T-helper 1 cell treated with Interleukin-12 subunit alpha and Interleukin-12 subunit beta and Interleukin-4 antibody, amounts not matched to agents 30 ng/mL and 1 ng/mL, for 36 hours (primary cell): ENCODE data around the gene SDHAF2. TPM values are rescaled to one million over a fixed set of nuclear protein-coding genes. Genes with fewer than 3 reads are reported as not detected.
"Not testable (repeated sequence)": the region's sequence is repeated elsewhere in the genome, so short reads cannot be mapped to it uniquely, and the experiment has no call there.

Source experiments
- intact Hi-C: fragments of 100-400 bp; cut with micrococcal nuclease; formaldehyde crosslinking; loops from one replicate; pipeline ENCODE4 v1.15.1; 2024
- total RNA-seq: library from RNA; stranded (reverse); gene quantifications from 2 replicates; pipeline ENCODE4 v1.2.3, GENCODE V29; 2022

SDHAF2 gene
- total RNA-seq, 1 donor from 2014 or later: 53.0 TPM

DNA sequence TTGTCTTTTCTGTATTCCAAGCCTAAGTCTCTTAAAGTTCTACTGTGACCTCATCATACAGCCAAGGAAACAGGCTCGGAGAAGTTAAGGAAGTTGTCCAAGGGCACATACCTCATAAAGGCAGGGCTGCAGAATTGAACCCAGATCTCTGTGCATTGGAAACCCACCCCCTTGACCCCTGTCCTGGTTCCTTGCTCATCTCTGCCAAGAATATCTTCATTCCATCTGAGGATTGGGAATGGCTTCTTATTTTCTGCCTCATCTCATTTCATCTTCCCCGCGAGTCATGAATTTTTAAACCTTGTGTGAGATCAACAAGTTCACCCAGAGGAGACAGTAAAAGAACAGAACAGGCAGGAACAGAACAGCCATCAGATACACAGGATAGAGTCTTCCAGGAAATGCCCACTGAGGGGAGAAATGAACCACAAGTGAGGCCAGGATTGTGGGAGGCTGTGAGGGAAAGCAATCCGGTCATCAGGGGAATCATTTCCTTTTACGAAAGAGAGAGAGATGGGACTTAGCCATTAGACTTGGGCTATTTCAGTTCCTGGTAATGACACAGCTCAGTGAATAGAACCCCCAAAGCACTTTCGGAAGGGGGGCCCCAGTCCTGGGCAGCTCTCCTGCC, 44.2 kb downstream of the SDHAF2 start:
- intact Hi-C loops: no loop called here

DNA sequence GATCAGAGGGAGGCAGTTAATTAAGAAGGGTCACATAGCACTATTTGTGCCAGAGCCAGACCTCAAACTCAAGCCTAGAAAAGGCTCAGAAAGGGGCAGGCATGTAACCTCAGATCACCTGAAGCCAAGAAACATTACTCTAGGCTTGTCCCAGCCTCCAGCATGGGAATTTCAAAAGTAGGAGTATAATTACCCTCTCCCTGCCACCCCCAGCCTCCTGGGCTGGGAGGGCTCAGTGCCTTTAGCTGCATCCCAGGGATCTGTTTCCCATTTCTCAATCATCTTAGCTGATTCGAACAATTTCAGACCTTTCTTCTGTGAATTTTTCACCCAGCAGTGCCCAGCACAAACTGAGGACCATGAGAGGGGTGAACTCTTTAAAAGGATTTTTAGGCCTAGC, 45.5 kb downstream of the SDHAF2 start:
- intact Hi-C loops: no loop called here

DNA sequence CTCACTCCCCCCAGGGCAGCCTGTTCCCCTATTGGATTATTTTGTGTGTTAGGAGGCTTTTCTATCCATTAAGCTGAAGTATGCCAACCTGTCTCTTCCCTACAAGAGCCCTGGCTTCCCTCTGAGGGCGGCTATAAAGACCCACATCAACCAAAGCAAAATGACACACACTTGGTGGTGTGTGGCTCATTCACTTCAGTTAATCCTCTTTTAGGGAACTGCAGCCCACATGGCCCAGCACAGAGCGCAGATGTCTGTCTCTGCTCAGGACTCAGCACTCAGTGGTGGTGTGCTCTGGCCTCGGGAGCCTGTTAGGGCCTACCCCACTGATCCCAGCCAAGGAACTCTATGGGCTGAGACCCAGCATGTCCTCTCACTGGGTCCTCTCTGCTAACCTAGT, 46.4 kb downstream of the SDHAF2 start:
- intact Hi-C loops: loop anchor here (2.0 kb wide), 1 partner anchor 162 kb away; no protein-coding TSS in a partner anchor

DNA sequence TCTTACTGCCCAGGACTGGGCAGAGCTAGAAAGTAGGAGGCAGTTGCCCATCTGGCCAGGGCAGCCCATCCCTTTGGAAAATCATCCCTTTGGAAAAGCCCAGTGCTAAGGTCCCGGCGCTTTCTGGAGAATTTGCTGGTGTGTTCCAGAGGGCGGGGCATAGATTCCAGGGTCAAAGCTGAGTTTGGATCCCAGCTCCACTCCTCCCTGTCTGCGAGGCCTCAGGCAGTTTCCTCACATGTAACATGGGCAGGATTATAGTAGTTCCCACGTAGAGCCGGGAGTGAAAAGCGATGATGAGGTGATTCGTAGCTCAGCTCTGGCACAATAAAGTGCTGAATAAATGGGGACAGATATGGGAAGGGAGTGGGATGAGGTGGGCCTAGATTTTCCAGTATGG, 47.2 kb downstream of the SDHAF2 start:
- intact Hi-C loops: loop anchor here (1.0 to 2.0 kb wide), 3 partner anchors 40 to 162 kb away; no protein-coding TSS in a partner anchor

DNA sequence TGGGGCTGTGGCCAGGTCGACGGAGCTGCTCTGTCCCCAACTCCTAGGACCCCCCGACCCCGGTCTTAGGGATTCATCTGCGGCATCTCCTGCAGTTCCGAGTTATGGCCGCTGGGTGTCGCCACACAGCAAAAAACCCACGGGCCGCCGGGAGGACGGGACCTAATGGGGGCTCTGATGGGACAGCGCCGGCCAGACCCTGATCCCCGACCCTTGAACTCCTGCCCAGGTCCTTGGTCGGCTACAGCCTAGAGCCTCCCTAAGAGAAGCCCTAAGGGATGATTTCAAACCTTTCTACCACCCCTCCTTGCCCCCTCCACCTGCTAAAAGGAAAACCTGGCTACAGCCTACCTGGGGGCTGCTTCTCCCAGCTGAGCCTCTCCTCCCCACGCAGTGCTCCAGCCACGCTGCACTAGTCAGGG, 47.8 kb downstream of the SDHAF2 start:
- intact Hi-C loops: loop anchor here (1.0 to 2.0 kb wide), 3 partner anchors 40 to 161 kb away; no protein-coding TSS in a partner anchor

DNA sequence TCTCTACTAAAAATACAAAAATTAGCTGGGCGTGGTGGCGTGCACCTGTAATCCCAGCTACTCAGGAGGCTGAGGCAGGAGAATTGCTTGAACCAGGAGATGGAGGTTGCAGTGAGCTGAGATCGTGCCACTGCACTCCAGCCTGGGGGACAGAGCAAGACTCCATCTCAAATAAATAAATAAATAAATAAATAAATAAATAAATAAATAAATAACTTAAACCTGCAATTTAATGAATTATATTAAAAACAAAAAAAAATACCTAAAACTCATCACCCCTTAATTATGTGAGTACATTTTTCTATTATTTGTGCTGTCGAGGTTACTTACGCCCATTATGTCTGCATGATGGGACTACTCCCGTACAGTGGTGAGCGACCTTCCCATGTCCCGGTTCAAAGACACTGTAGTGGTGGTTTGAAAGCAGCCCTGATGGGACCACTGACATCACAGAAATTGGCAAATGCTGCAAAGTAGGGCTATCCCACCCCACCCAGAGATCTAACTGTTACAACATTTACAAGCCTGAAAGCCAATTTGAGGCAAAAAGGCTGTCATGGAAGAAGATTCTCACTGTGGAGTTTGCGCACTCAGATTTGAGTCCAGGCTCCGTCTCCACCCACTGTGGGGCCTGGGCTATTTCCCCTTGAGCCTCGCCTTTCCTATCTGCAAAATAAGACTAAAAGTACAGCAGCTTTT, 49.6 kb downstream of the SDHAF2 start:
- intact Hi-C loops: not testable (repeated sequence)

DNA sequence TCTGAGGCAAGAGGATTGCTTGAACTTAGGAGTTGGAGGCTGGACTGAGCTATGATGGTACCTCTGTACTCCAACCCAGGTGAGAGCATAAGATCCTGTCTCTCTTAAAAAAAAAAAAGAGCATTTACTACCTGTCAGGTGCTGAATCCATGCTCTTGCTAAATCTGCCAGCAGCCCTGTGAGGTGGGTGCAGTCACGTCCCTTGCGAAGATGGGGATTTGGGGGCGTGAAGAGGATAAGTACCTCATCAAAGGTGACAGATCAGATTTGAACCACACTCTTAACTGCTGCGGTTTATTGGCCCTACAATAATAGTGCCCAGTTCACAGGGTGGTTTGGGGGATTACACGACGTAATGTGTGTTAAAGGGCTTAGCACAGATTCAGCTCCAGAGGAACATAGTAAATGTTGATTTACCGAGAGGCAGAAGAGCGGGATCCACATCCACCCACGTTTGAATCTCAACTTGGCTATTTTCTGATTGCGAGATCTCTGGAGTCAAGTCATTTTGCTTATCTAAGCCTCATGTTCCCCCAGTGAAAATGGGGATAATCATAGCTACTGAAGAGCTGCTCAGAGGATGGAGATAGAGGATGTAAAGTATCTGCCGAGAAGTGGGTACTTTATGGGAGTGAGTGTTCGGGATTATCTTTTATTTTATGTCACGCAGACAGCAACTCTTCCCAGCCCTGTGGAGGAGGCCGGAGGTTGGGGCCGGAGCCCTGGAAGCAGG, 50.5 kb downstream of the SDHAF2 start:
- intact Hi-C loops: no loop called here

DNA sequence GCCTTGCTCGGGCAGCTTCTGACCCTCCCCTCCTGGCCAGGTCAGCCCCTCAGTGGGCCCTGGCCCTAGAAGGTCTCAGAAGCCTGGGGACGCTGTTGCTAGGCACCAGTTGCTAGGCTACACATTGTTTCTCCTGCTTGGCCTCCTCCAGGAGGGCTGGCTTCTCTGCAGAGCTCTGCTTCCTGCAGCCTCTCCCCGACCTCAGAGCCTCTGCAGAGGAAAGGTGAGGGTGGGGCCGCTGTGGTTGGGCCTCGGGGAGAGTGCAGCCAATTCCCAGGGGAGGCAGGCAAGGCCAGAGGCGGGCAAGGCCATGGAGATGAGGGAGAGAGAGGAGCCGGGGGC, 51.0 kb downstream of the SDHAF2 start:
- intact Hi-C loops: no loop called here

DNA sequence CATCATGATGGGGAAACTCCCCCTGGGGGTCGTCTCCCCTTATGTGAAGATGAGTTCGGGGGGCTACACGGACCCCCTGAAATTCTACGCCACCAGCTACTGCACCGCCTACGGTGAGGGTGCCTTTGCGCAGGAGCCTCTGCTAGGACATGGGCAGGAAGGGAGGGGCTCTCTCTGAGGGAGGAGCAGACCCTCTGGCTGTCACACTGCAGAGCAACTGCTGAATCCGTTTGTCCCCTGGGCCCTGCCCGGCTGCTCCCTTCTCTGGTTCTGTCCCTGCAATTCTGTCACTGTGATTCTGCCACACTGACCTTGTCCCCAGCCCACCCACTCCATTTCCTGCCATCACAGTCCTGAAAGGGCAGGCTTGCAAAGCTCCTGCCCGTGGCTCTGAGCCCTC, 51.9 kb downstream of the SDHAF2 start:
- intact Hi-C loops: no loop called here

DNA sequence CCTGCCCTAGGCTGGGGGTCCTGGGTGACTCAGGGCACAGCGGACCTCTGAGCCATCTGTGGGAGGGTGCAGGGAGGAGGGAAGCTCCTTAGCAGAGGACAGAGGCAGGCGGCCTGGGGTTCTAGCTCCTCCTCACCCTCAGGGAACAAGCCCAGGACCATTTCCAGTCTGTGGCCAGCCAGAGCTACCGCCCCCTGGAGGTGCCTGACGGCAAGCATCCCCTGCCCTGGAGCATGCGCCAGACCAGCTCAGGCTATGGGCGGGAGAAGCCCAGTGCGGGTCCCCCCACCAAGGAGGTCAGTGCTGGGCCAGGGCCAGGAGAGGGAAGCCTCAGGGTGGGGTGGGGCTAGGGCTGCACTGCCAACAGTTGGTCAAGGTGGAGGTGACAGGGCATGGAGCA, 52.6 kb downstream of the SDHAF2 start:
- intact Hi-C loops: no loop called here

DNA sequence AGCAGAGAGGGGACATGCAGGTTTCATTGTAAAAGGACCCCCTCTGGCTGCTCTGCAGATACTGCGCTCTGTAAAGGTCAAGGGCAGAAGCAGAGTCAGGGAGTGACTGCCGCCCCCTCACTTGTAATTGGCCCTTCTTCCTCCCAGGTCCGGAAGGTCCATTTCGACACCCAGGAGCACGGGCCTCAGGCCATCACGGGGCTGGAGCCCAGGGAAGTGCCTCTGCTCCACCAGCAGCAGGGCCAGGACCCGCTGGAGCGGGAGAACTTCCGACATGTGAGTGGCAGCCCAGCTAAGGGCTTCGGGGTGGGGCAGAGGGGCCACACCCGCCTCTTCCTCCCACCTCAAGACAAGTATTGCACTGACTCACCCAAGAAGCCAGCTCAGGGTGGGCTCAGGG, 54.6 kb downstream of the SDHAF2 start:
- intact Hi-C loops: no loop called here

DNA sequence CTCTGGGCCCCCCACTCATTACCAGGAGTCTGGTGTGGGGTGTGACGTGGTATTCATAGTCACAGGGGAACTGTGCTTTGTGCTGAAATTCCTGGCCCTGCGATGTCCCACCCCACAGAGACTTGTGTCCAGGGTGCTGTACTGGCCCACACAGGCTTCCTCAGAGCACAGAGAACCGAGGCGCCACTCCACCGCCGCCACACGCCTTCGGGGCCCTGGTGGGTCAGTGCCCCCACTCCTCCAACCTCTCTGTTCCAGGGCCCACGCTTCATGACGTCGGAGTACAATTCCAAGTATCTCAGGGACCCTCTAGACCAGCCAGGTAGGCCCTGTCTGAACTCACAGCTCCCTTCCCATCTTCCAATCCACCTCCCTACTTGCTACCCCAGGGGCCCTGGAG, 55.2 kb downstream of the SDHAF2 start:
- intact Hi-C loops: no loop called here

DNA sequence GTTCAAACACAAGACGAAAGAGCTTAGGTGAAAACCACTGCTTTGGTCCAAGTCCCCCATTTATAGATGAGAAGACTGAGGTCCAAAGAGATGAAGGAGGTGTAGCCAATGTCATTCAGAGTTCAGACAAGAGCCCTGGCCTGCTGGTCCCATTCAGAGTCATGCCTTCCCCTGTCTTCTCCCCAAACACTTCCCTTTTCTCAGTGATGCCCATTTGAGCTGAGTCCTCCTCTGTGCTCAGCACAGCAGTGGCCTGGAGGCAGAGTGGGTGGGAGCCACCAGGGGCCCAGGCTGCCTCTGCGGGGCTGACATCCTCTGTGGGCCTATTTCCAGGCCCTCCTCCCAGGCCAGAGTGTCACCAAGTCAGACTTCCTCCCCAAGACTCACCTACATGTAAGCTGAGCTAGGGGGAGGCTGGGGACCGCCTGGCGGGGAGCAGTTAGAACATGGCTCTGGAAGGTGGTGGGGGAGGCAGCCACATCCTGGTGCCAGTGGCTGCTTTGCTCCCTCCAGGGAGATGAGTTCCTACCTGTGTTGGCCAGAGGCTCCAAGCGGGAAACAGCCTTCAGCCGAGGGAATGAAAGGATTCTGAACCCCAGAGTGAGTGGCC, 56.2 kb downstream of the SDHAF2 start:
- intact Hi-C loops: no loop called here

DNA sequence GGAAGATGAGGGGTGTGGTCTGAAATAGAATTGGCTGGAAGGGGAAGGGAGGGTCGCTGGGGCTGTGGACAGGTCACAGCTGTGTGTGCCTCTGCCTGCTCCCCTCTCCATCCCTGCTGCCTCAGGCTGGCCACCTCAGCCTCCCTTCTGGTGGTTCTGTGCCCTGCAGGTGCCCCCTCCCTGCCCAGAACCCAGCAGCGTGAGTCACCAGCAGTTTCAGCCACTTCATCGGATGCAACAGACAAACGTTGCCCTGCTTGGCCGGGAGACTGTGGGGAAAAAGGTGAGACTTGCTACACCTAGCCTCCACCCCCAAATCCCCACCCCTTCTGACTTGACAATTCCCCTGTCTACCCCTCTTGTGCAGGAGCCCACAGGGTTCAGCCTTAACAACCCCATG, 56.9 kb downstream of the SDHAF2 start:
- intact Hi-C loops: no loop called here

DNA sequence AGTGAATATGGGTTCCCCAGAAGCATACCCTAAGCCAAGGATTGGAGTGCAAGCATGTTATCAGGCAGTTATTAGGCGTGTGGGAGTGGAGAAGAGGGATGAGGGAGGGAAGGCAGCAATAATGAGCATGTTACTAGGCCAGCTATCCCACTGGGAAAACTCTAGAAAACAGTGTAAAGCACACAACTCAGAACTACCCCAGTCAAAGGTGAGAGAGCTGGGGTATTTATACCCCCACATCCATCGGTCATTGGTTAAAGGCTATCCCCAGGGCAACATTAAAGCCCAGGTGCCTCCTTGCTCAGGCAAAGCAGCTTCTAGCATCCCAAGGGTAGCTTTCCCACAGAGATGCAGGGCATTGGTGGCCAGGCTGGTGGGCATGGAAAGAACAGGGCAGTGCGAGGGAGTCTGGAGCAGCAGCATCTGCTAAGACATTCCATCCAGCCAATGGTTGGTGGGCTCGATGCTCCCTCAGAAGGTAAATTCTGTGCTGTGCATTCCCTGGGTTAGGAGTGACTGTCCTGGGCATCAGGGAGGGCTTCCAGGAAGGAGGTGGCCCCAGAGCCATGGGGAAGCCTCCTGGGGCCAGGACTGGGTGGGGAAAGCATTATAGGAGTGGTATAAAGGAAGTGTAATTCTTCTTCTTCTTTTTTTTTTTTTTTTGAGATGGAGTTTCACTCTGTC, 57.6 kb downstream of the SDHAF2 start:
- intact Hi-C loops: no loop called here

DNA sequence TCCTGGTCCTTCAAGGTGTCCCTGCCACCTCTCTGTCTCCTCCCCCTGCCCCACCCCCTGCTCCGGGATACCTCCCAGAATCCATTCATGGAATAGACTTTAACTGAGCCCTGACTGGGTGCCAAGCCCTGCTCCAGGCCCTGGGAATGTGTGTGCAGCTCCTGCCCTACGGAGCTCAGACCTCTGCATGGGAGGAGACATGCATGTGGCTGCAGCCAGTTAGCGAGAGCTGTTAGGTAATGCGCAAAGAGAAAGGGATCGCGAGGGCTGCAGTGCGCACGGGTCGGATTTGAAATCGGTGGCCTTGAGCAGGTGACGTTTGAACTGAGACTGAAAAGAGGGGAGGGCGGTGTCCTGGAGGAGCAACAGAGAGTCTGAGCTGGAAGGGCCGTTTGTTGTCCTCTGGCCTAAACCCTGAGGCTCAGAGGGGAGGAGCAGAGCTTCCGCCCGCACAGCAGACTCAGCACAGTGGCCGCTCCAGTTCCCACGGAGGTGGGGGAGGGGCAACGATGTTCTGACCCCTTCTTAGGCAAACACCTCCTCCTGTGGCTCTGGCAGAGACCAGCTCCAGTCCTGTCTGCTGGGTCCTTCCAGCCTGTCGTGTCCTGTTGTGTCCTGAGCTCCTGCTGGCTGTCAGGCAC, 58.8 kb downstream of the SDHAF2 start:
- intact Hi-C loops: no loop called here

DNA sequence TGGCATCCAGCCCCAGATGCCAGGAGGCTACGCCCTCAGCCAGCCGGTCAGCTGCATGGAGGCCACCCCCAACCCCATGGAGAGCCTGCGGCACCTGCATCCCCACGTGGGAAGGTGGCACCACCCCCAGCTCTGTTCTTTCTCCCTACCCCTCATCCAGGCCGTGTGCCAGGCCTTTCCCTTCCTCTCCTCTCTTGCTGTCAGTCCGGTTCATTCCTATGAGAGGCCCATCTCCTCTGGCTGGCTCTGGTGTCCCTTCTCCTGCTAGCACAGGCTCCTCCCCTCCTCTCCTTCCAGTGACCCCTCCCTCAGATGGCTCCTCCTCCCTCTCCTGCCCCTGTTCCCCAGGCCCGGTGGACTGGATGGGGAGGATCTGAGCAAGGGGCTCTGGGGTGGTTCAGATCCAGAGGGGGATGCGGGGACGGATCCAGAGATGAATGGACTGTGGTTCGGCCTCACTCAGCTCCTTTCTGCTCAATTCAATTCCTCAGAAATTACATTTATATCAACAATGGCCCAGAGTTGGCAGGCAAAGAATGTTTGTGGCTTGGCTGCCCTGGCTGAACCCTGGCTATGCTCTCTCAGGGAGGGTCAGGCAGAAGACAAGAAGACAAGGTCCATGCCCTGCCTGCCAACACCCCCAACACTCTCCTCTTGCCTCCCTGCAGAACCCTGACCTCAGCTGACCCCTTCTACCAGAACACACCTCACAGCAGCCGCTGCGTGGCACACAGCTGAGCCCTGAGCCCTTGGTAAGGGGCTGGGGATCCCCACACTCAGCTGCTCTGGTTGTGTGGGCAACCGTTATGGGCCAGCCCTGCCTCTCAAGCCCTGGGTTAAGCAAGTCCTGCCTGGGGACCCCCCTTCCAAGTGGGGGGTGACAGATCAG, 60.2 kb downstream of the SDHAF2 start:
- intact Hi-C loops: no loop called here

DNA sequence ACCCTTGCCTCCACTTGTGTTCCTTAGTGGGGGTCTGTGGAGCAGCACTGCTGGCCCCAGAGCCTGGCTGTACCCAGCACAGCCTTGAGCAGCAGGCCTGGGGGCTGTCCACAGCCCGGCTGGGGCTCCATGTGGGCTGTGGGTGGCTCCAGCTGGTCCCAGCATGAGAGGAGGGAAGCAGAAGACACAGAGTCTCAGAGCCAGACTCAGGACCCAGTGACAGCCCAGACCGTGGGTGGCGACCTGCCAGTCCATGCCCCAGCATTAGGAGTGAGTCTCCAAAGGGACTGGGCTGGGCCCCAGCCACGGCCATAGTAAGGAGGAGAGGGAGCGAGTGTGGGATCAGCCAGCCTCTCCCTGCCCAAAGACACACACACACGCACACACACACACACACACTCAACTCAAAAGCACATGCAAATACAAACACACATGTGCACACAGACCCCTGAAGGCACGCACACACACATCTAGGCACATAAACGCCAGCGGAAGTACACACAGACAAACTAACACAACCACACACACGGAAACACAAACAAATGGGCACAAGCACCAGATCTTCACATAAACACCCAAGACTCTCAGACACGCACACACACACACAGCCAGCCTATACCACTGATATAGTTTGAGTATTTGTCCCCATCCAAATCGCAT, 61.9 kb downstream of the SDHAF2 start:
- intact Hi-C loops: no loop called here

DNA sequence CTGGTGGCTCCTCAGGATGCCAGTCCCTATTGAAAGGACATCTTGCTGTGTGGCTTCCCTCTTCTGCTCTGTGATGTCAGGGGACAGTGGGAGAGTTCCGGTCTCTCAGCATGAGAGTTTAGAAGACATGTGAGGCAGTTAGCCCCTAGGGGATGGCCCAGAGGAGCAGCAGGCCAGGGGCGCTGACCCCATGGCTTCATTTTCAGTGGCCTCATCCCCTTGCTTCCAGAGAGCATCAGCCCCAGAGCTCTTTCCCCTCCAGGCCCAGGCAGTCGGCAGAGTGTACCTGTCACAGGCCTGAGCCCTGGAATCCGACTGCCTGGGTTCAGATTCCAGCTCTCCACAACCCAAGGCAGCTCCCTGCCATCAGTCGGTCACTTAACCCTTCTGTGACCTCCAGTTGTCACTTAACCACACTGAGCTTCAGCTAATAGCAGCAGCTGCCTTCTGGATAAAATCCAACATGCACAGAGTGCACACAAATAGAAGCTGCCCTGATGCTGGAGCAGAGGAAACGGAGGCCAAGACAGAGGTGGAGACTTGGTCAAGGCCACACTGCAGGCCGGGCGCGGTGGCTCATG, 64.5 kb downstream of the SDHAF2 start:
- intact Hi-C loops: no loop called here
